Measurements from ENCODE around the gene AIPL1. TPM values are rescaled to one million over a fixed set of nuclear protein-coding genes. Genes with fewer than 3 reads are reported as not detected.

AIPL1 gene
- total and polyA plus RNA-seq, 2 experiments from 2014 or later, result 0.17 to 0.24 TPM

- no peak for TF ChIP-seq CTCF (conservative IDR thresholded peaks at IDR 0.05; ENCODE audit: low read depth in 2 of 2)
- TF ChIP-seq CREB1 (CRISPR knock-in tag; IDR thresholded peaks at IDR 0.05; ENCODE audit: low read depth), result no peak
- TF ChIP-seq ZNF331 (CRISPR knock-in tag; IDR thresholded peaks at IDR 0.05; ENCODE audit: low read depth), result no peak
These were observed 8.4 kb downstream of the AIPL1 start (continued) for GRCh38 chr17:6426356-6427101.

GRCh38 chr17:6425407-6425806 is 9.5 kb downstream of the AIPL1 start:
- no peak for TF ChIP-seq NANOG (IDR thresholded peaks at IDR 0.05; ENCODE audit: borderline replicate concordance)
- H3K4me1 Mint-ChIP-seq, result peaks cover 4% of the 10 kb centered on the region
- ATAC-seq (no peak), DNase-seq (ENCODE audit: low spot score) (no peak)
- Histone ChIP-seq H3K27ac (ENCODE audit: low read depth) (no peak overlapping the region), H3K4me2 (no peak overlapping the region), H4K20me1 (replicated peaks; ENCODE audit: insufficient read depth) (no peaks in the 10 kb centered on the region), H2AFZ (no peak overlapping the region), H3F3A (replicated peaks; ENCODE audit: low read depth) (no peaks in the 10 kb centered on the region), H3K9me2 (ENCODE audit: insufficient read depth) (no peaks in the 10 kb centered on the region), H3K79me2 (replicated peaks; ENCODE audit: insufficient read depth) (no peaks in the 10 kb centered on the region), H3K27me3 (ENCODE audit: insufficient read depth) (no peaks in the 10 kb centered on the region), H3K36me3 (ENCODE audit: insufficient read depth) (no peaks in the 10 kb centered on the region), H3K4me3 (no peak overlapping the region), H3K4me1 (ENCODE audit: insufficient read depth) (no peaks in the 10 kb centered on the region)
- H3K9me3 Mint-ChIP-seq, result peaks cover 6% of the 10 kb centered on the region
- no peak overlapping the region for H3K27ac Mint-ChIP-seq
- peaks cover 4% of the 10 kb centered on the region; the same call in 1 of the 3 replicates for H3K36me3 Mint-ChIP-seq (ENCODE audit: low read depth)
- peaks cover 11% of the 10 kb centered on the region for H3K27me3 Mint-ChIP-seq (ENCODE audit: insufficient read depth, low read depth, poor library complexity)
- H3K4me3 Mint-ChIP-seq, result no peak overlapping the region

GRCh38 chr17:6423931-6424330 is 11.0 kb downstream of the AIPL1 start:
- Histone ChIP-seq H3K9me2 (ENCODE audit: insufficient read depth) (no peaks in the 10 kb centered on the region), H2AFZ (no peak overlapping the region), H3K79me2 (replicated peaks; ENCODE audit: insufficient read depth) (no peaks in the 10 kb centered on the region), H3K27ac (ENCODE audit: low read depth) (no peak overlapping the region), H3F3A (replicated peaks; ENCODE audit: low read depth) (no peaks in the 10 kb centered on the region), H3K4me1 (ENCODE audit: insufficient read depth) (peaks cover 5% of the 10 kb centered on the region), H3K36me3 (ENCODE audit: insufficient read depth) (no peaks in the 10 kb centered on the region), H3K4me2 (no peak overlapping the region), H3K27me3 (ENCODE audit: insufficient read depth) (no peaks in the 10 kb centered on the region), H3K4me3 (no peak overlapping the region), H4K20me1 (replicated peaks; ENCODE audit: insufficient read depth) (no peaks in the 10 kb centered on the region)
- no peak overlapping the region for H3K27ac Mint-ChIP-seq
- H3K36me3 Mint-ChIP-seq (ENCODE audit: low read depth), result no peaks in the 10 kb centered on the region
- H3K4me3 Mint-ChIP-seq, result no peak overlapping the region
- TF ChIP-seq ZNF331 (CRISPR knock-in tag; IDR thresholded peaks at IDR 0.05; ENCODE audit: low read depth), result no peak
- no peak for TF ChIP-seq EZH2 (IDR thresholded peaks at IDR 0.05; ENCODE audit: low read depth, unreplicated experiment)
- no peak for TF ChIP-seq REST (IDR thresholded peaks at IDR 0.05; ENCODE audit: unreplicated experiment)
- no peak for TF ChIP-seq NANOG (IDR thresholded peaks at IDR 0.05; ENCODE audit: borderline replicate concordance)
- no peak for TF ChIP-seq JUNB (IDR thresholded peaks at IDR 0.05; ENCODE audit: unreplicated experiment)
- no peak for TF ChIP-seq ETS1 (IDR thresholded peaks at IDR 0.05)
- TF ChIP-seq STAT1 (IDR thresholded peaks at IDR 0.05; ENCODE audit: unreplicated experiment), result no peak
- TF ChIP-seq CTCF (conservative IDR thresholded peaks at IDR 0.05; ENCODE audit: low read depth in 2 of 2), result no peak
- TF ChIP-seq POLR2AphosphoS5 (IDR thresholded peaks at IDR 0.05; ENCODE audit: low read depth), result no peak
- peaks cover 10% of the 10 kb centered on the region for H3K4me1 Mint-ChIP-seq
- H3K27me3 Mint-ChIP-seq (ENCODE audit: insufficient read depth, low read depth, poor library complexity), result peaks cover 13% of the 10 kb centered on the region
- ATAC-seq (no peak), DNase-seq (ENCODE audit: low spot score) (no peak)
- H3K9me3 Mint-ChIP-seq, result no peaks in the 10 kb centered on the region
